OCI-LY7 (cell line): ENCODE results near the gene SGO1. TPM values are rescaled to one million over a fixed set of nuclear protein-coding genes. Genes with fewer than 3 reads are reported as not detected.
"Not testable (repeated sequence)": the region's sequence is repeated elsewhere in the genome, so short reads cannot be mapped to it uniquely, and the experiment has no call there.

Source experiments
- BruUV-seq: library from RNA; stranded (reverse); fragments of 400-500 nt; replicated peaks from 2 replicates; lab custom pipeline; 2021; lab: Mats Ljungman, UMichigan
- CTCF ChIA-PET: fragments of 300-600 bp; sonication (Branson Sonifier 250); formaldehyde crosslinking; loops from one replicate; lab custom pipeline; 2022; ENCODE audit warnings: antibody characterized with exemption; ENCODE audit not compliant: unreplicated experiment; lab: Charles Lee
- POLR2A ChIA-PET: fragments of 300-600 bp; sonication (Branson Sonifier 250); formaldehyde crosslinking; loops from one replicate; lab custom pipeline; 2022; ENCODE audit warnings: antibody characterized with exemption; lab: Charles Lee
- DNase-seq: peaks from one replicate; pipeline ENCODE4 v3.0.0-alpha.2; 2015; ENCODE audit warnings: low spot score
- H2AFZ ChIP-seq: fragments of 200-600 bp; sonication (generic), shearing (Covaris generic); 2 replicates; pipeline ENCODE4 v1.6.1; 2014; ENCODE audit warnings: mild to moderate bottlenecking, antibody characterized with exemption, low read length, moderate library complexity
- H3K27ac ChIP-seq: fragments of 200-600 bp; sonication (generic); 2 replicates; pipeline ENCODE4 v1.5.1; 2014; ENCODE audit warnings: mixed run types, low read depth, mild to moderate bottlenecking, moderate library complexity, low read length, inconsistent platforms; ENCODE audit not compliant: poor library complexity, severe bottlenecking
- H3K36me3 ChIP-seq: fragments of 200-600 bp; sonication (generic); 2 replicates; pipeline ENCODE4 v1.6.1; 2014; ENCODE audit warnings: mild to moderate bottlenecking, antibody characterized with exemption, low read length, moderate library complexity, mixed read lengths; ENCODE audit not compliant: insufficient read depth
- H3K4me1 ChIP-seq: fragments of 200-600 bp; sonication (generic); 2 replicates; pipeline ENCODE4 v1.5.1; 2014; ENCODE audit warnings: mild to moderate bottlenecking, low read length; ENCODE audit not compliant: insufficient read depth, poor library complexity, severe bottlenecking
- H3K4me2 ChIP-seq: fragments of 200-600 bp; sonication (generic); 2 replicates; pipeline ENCODE4 v1.6.1; 2014; ENCODE audit warnings: mild to moderate bottlenecking, low read length
- H3K4me3 ChIP-seq: fragments of 200-600 bp; sonication (generic); 2 replicates; pipeline ENCODE4 v1.5.1; 2014; ENCODE audit warnings: mild to moderate bottlenecking, low read depth, low read length; ENCODE audit not compliant: poor library complexity, severe bottlenecking
- H3K79me2 ChIP-seq: fragments of 200-600 bp; sonication (generic); 2 replicates; pipeline ENCODE4 v1.6.1; 2016; ENCODE audit warnings: low read depth, mild to moderate bottlenecking, low read length, moderate library complexity, mixed read lengths; ENCODE audit not compliant: insufficient read depth
- H3K9me2 ChIP-seq: fragments of 200-600 bp; sonication (generic); 2 replicates; pipeline ENCODE4 v1.6.1; 2016; ENCODE audit warnings: mild to moderate bottlenecking, low read length, mixed read lengths; ENCODE audit not compliant: insufficient read depth
- H3K9me3 ChIP-seq: fragments of 200-600 bp; sonication (generic); 2 replicates; pipeline ENCODE4 v1.6.1; 2014; ENCODE audit warnings: mild to moderate bottlenecking, mixed run types, low read length, mixed read lengths
- H4K20me1 ChIP-seq: fragments of 200-600 bp; sonication (generic); 2 replicates; pipeline ENCODE4 v1.6.1; 2014; ENCODE audit warnings: mild to moderate bottlenecking, antibody characterized with exemption, low read length, moderate library complexity, mixed read lengths; ENCODE audit not compliant: insufficient read depth
- CTCF ChIP-seq: fragments of 200-600 bp; sonication (generic); conservative IDR thresholded peaks from 2 replicates; pipeline ENCODE4 v1.5.1; 2014; ENCODE audit warnings: mild to moderate bottlenecking, antibody characterized with exemption, low read length, moderate library complexity, mixed read lengths
- EZH2phosphoT487 ChIP-seq: fragments of 200-600 bp; sonication (generic); IDR thresholded peaks from 2 replicates; pipeline ENCODE4 v1.6.1; 2018; ENCODE audit warnings: low read depth, borderline replicate concordance, mild to moderate bottlenecking, mixed run types, antibody characterized with exemption, low read length, moderate library complexity, mixed read lengths
- intact Hi-C: fragments of 100-400 bp; cut with micrococcal nuclease; formaldehyde crosslinking; loops from one replicate; pipeline ENCODE4 v1.10.0; 2022; ENCODE audit not compliant: unreplicated experiment
- total RNA-seq, 2 experiments: library from RNA; depleted of rRNA in 1 of 2; stranded (reverse); fragments of >200 nt in 1 of 2; shearing (Covaris generic) in 1 of 2; gene quantifications; 2 replicates each; pipeline ENCODE4 v1.2.3, GENCODE V29; 2014 to 2022

SGO1 gene
- total RNA-seq, 2 experiments from 2014 or later: 27.6 to 38.8 TPM

- BruUV-seq, H3K9me2 ChIP-seq, H2AFZ ChIP-seq, H3K4me2 ChIP-seq, H3K9me3 ChIP-seq, H3K4me3 ChIP-seq, H4K20me1 ChIP-seq, H3K79me2 ChIP-seq, H3K36me3 ChIP-seq, CTCF ChIA-PET, H3K4me1 ChIP-seq, H3K27ac ChIP-seq, DNase-seq: not testable (repeated sequence)
- intact Hi-C loops: loop anchor here (10.0 kb wide), 1 partner anchor 323 kb away; no protein-coding TSS in a partner anchor
- POLR2A ChIA-PET: interaction anchor here (1.6 kb wide), 1 partner anchor 31 kb away, joined by 3 read pairs; no protein-coding TSS in a partner anchor
Measured at GRCh38 chr3:20207945-20208344, 21.9 kb upstream of the SGO1 start.

- CTCF ChIA-PET, H3K4me1 ChIP-seq, DNase-seq, H3K27ac ChIP-seq, H3K79me2 ChIP-seq, POLR2A ChIA-PET, H3K9me2 ChIP-seq, H3K9me3 ChIP-seq, H2AFZ ChIP-seq, BruUV-seq, H4K20me1 ChIP-seq, H3K36me3 ChIP-seq, H3K4me3 ChIP-seq, H3K4me2 ChIP-seq: not testable (repeated sequence)
- intact Hi-C loops: loop anchor here (10.0 kb wide), 1 partner anchor 321 kb away; no protein-coding TSS in a partner anchor
Measured at GRCh38 chr3:20205898-20206297, 19.9 kb upstream of the SGO1 start.

GRCh38 chr3:20201143-20201542, 15.1 kb upstream of the SGO1 start:
- Histone ChIP-seq H3K79me2 (no peaks in the 10 kb centered on the region), H4K20me1 (no peaks in the 10 kb centered on the region), H3K4me1 (no peaks in the 10 kb centered on the region), H3K9me3 (no peaks in the 10 kb centered on the region), H2AFZ (no peak overlapping the region), H3K9me2 (no peaks in the 10 kb centered on the region), H3K27ac (no peak overlapping the region), H3K36me3 (no peaks in the 10 kb centered on the region), H3K4me3 (no peak overlapping the region), H3K4me2 (no peak overlapping the region)
- intact Hi-C loops: loop anchor here (10.0 kb wide), 1 partner anchor 316 kb away; no protein-coding TSS in a partner anchor
- TF ChIP-seq CTCF (no peak), EZH2phosphoT487 (no peak)
- BruUV-seq: no TSS peak
- no peak for DNase-seq
- ChIA-PET CTCF (no interaction called here), POLR2A (interaction anchor here (0.9 kb wide), 2 partner anchors 13 to 15 kb away, joined by 3 to 4 read pairs; partner anchors contain the start of gene SGO1)

GRCh38 chr3:20197775-20198174, 11.8 kb upstream of the SGO1 start:
- no peak for DNase-seq
- H3K79me2 ChIP-seq: no peaks in the 10 kb centered on the region
- TF ChIP-seq CTCF (no peak), EZH2phosphoT487 (no peak)
- BruUV-seq: no TSS peak
- POLR2A ChIA-PET: interaction anchor here (0.5 to 2.4 kb wide), 9 partner anchors 9 to 419 kb away, joined by 3 to 13 read pairs (median 4); partner anchors contain the start of gene SGO1
- no peak overlapping the region for H2AFZ ChIP-seq
- H3K4me3 ChIP-seq: no peak overlapping the region
- CTCF ChIA-PET: no interaction called here
- H3K4me2 ChIP-seq: no peak overlapping the region
- H3K36me3 ChIP-seq: no peaks in the 10 kb centered on the region
- intact Hi-C loops: no loop called here
- no peaks in the 10 kb centered on the region for H3K9me3 ChIP-seq
- H4K20me1 ChIP-seq: no peaks in the 10 kb centered on the region
- H3K9me2 ChIP-seq: no peaks in the 10 kb centered on the region
- H3K4me1 ChIP-seq: no peaks in the 10 kb centered on the region
- no peak overlapping the region for H3K27ac ChIP-seq
